Naive thymus-derived CD4-positive, alpha-beta T cell (primary cell): ENCODE measurements around the gene CELF2. TPM values are rescaled to one million over a fixed set of nuclear protein-coding genes. Genes with fewer than 3 reads are reported as not detected.
A peak's percentile ranks its signal among the peaks of the same experiment; 100 is the strongest.

Experiments
- ATAC-seq: fragments of 150-1000 bp; cut with Tn5 transposase; 2 replicates; pipeline ENCODE4 v1.10.0; 2021; ENCODE audit warnings: mild to moderate bottlenecking, moderate library complexity
- CTCF ChIA-PET: fragments of 350-600 bp; sonication (Branson Sonifier 250); formaldehyde crosslinking; loops from one replicate; lab custom pipeline; 2021; ENCODE audit warnings: antibody characterized with exemption; lab: Charles Lee
- POLR2A ChIA-PET: fragments of 350-600 bp; sonication (Branson Sonifier 250); formaldehyde crosslinking; loops from one replicate; lab custom pipeline; 2021; ENCODE audit warnings: antibody characterized with exemption, inconsistent platforms; lab: Charles Lee
- DNase-seq, 9 donors: peaks; one replicate each; pipeline versions ENCODE4 v3.0.0 to v3.0.0-alpha.2; 2020 to 2022; ENCODE audit warnings: mixed read lengths in 1 of 9
- H3K27ac ChIP-seq: one replicate; pipeline ENCODE4 v1.7.0; 2013; ENCODE audit warnings: mild to moderate bottlenecking, low read depth, low read length, moderate library complexity
- H3K27me3 ChIP-seq, 2 donors: one replicate each; pipeline ENCODE4 v1.7.0; 2013; ENCODE audit warnings: low read length in 2 of 2, mild to moderate bottlenecking in 2 of 2, moderate library complexity in 2 of 2; ENCODE audit not compliant: control insufficient read depth in 2 of 2, insufficient read depth in 2 of 2
- H3K36me3 ChIP-seq, 3 experiments: 1 replicate in 2 of 3; 2 replicates in 1 of 3; pipeline ENCODE4 v1.7.0; 2013; ENCODE audit warnings: low read length in 3 of 3, mild to moderate bottlenecking in 3 of 3, moderate library complexity in 1 of 3; ENCODE audit not compliant: insufficient read depth in 3 of 3, control insufficient read depth in 2 of 3
- H3K4me1 ChIP-seq, 2 donors: one replicate each; pipeline ENCODE4 v1.7.0; 2013; ENCODE audit warnings: low read length in 2 of 2, mild to moderate bottlenecking in 2 of 2, moderate library complexity in 1 of 2; ENCODE audit not compliant: control insufficient read depth in 2 of 2, insufficient read depth in 2 of 2
- H3K4me3 ChIP-seq: 2 replicates; pipeline ENCODE4 v1.7.0; 2013; ENCODE audit warnings: mild to moderate bottlenecking, low read length
- H3K9me3 ChIP-seq, 3 experiments: 1 replicate in 2 of 3; 2 replicates in 1 of 3; pipeline ENCODE4 v1.7.0; 2013; ENCODE audit warnings: low read length in 3 of 3; ENCODE audit not compliant: control insufficient read depth in 2 of 3
- H3K27ac Mint-ChIP-seq, 9 donors: one replicate each; pipeline ENCODE4 v1.8.0; 2020 to 2022; ENCODE audit warnings: mixed read lengths in 9 of 9, mild to moderate bottlenecking in 8 of 9, moderate library complexity in 5 of 9, inconsistent platforms in 2 of 9
- H3K27me3 Mint-ChIP-seq, 5 donors: one replicate each; pipeline ENCODE4 v1.8.0; 2021 to 2022; ENCODE audit warnings: mixed read lengths in 5 of 5, mild to moderate bottlenecking in 1 of 5
- H3K36me3 Mint-ChIP-seq, 5 donors: one replicate each; pipeline ENCODE4 v1.8.0; 2020 to 2022; ENCODE audit warnings: mixed read lengths in 5 of 5, mild to moderate bottlenecking in 3 of 5, inconsistent platforms in 1 of 5
- H3K4me1 Mint-ChIP-seq, 7 donors: one replicate each; pipeline ENCODE4 v1.8.0; 2020 to 2022; ENCODE audit warnings: mixed read lengths in 7 of 7, mild to moderate bottlenecking in 3 of 7, inconsistent platforms in 1 of 7
- H3K4me3 Mint-ChIP-seq, 10 donors: one replicate each; pipeline ENCODE4 v1.8.0; 2020 to 2022; ENCODE audit warnings: mild to moderate bottlenecking in 10 of 10, mixed read lengths in 10 of 10, moderate library complexity in 6 of 10, inconsistent platforms in 2 of 10
- H3K9me3 Mint-ChIP-seq, 11 donors: one replicate each; pipeline ENCODE4 v1.8.0; 2020 to 2022; ENCODE audit warnings: mixed read lengths in 11 of 11, mild to moderate bottlenecking in 4 of 11, inconsistent platforms in 1 of 11, moderate library complexity in 1 of 11
- intact Hi-C, 2 donors: fragments of 100-400 bp; cut with micrococcal nuclease; formaldehyde crosslinking; loops; one replicate each; pipeline ENCODE4 v1.15.1; 2023
- polyA plus RNA-seq, 2 donors: library from polyadenylated mRNA; unstranded; fragments of 300-500 nt; fragmentation: Illumina TruSeq; gene quantifications; one replicate each; pipeline ENCODE4 v1.2.3, GENCODE V29; 2021
- total RNA-seq, 6 experiments: library from RNA in 5 of 6; stranded (reverse) in 5 of 6; gene quantifications; 1 replicate in 5 of 6; 2 replicates in 1 of 6; pipeline ENCODE4 v1.2.3 and lab custom pipeline; 2021 to 2026

Gene CELF2
- total and polyA plus RNA-seq, 7 experiments from 2014 or later = 135 to 207 (median 178) TPM

- ChIA-PET CTCF (interaction anchor here (0.5 to 2.5 kb wide), 2 partner anchors 16 to 484 kb away, joined by 3 to 9 read pairs; no protein-coding TSS in a partner anchor), POLR2A (interaction anchor here (0.8 to 2.1 kb wide), 6 partner anchors 10 to 131 kb away, joined by 3 to 6 read pairs (median 4); no protein-coding TSS in a partner anchor)
- Mint-ChIP-seq H3K4me3 (peak overlapping the region in 9 of 10 donors; percentile 9 to 65 (median 45)), H3K36me3 (peaks cover 5 to 26% (median 7%) of the 10 kb centered on the region in 5 donors), H3K27ac (peak overlapping the region in 6 of 9 donors; percentile 68 to 90 (median 86)), H3K27me3 (no peaks in the 10 kb centered on the region), H3K4me1 (peaks cover 34 to 63% (median 41%) of the 10 kb centered on the region in 7 donors), H3K9me3 (no peaks in the 10 kb centered on the region)
- peaks cover 60 to 79% of the 10 kb centered on the region in 2 donors for H3K4me1 ChIP-seq
- no peaks in the 10 kb centered on the region for H3K9me3 ChIP-seq
- intact Hi-C loops = no loop called here
- peak overlapping the region; percentile 45 for H3K27ac ChIP-seq
- no peak overlapping the region for H3K4me3 ChIP-seq
- peaks cover 0 to 31% (median 3%) of the 10 kb centered on the region in 3 experiments for H3K36me3 ChIP-seq
- peak; percentile 52 for ATAC-seq
- no peaks in the 10 kb centered on the region for H3K27me3 ChIP-seq
- DNase-seq = no peak
Measured at GRCh38 chr10:11242443-11243387, 225.0 kb downstream of the CELF2 start.

GRCh38 chr10:11243425-11244222 is 226.0 kb downstream of the CELF2 start:
- Mint-ChIP-seq H3K4me3 (peak overlapping the region in 8 of 10 donors; percentile 19 to 65 (median 44)), H3K9me3 (no peaks in the 10 kb centered on the region), H3K27ac (peak overlapping the region in 5 of 9 donors; percentile 71 to 90 (median 85)), H3K27me3 (no peaks in the 10 kb centered on the region), H3K4me1 (peaks cover 32 to 65% (median 44%) of the 10 kb centered on the region in 7 donors), H3K36me3 (peaks cover 5 to 29% (median 7%) of the 10 kb centered on the region in 5 donors)
- H3K4me3 ChIP-seq = no peak overlapping the region
- intact Hi-C loops = loop anchor here in 1 of 2 donors (2.0 kb wide), 1 partner anchor 17 kb away; no protein-coding TSS in a partner anchor
- H3K9me3 ChIP-seq = no peaks in the 10 kb centered on the region
- ChIA-PET POLR2A (interaction anchor here (0.7 to 2.1 kb wide), 5 partner anchors 11 to 225 kb away, joined by 3 to 6 read pairs (median 4); no protein-coding TSS in a partner anchor), CTCF (interaction anchor here (0.5 to 2.5 kb wide), 2 partner anchors 17 to 483 kb away, joined by 3 to 9 read pairs; no protein-coding TSS in a partner anchor)
- DNase-seq = no peak
- peak overlapping the region; percentile 0 for H3K27ac ChIP-seq
- peaks cover 51 to 73% of the 10 kb centered on the region in 2 donors for H3K4me1 ChIP-seq
- no peaks in the 10 kb centered on the region for H3K27me3 ChIP-seq
- ATAC-seq = no peak
- peaks cover 1 to 37% (median 3%) of the 10 kb centered on the region in 3 experiments for H3K36me3 ChIP-seq

- ATAC-seq (no peak), DNase-seq (no peak)
- ChIA-PET POLR2A (interaction anchor here (0.6 to 1.3 kb wide), 5 partner anchors 17 to 100 kb away, joined by 3 to 5 read pairs (median 3); no protein-coding TSS in a partner anchor), CTCF (no interaction called here)
- H3K27ac ChIP-seq = peak overlapping the region; percentile 2
- H3K36me3 Mint-ChIP-seq = peaks cover 9 to 34% (median 12%) of the 10 kb centered on the region in 5 donors
- no peaks in the 10 kb centered on the region for H3K27me3 Mint-ChIP-seq
- H3K27me3 ChIP-seq = no peaks in the 10 kb centered on the region
- H3K4me3 Mint-ChIP-seq = no peak overlapping the region
- H3K9me3 Mint-ChIP-seq = no peaks in the 10 kb centered on the region
- intact Hi-C loops = loop anchor here in 1 of 2 donors (2.0 kb wide), 1 partner anchor 18 kb away; no protein-coding TSS in a partner anchor
- H3K36me3 ChIP-seq = peaks cover 11 to 48% (median 16%) of the 10 kb centered on the region in 3 experiments
- peaks cover 28 to 66% (median 46%) of the 10 kb centered on the region in 7 donors for H3K4me1 Mint-ChIP-seq
- H3K27ac Mint-ChIP-seq = no peak overlapping the region
- H3K4me3 ChIP-seq = no peak overlapping the region
- H3K9me3 ChIP-seq = no peaks in the 10 kb centered on the region
- peaks cover 37 to 61% of the 10 kb centered on the region in 2 donors for H3K4me1 ChIP-seq
Measured at GRCh38 chr10:11245095-11245479, 227.4 kb downstream of the CELF2 start.

- intact Hi-C loops = loop anchor here in 1 of 2 donors (2.0 kb wide), 1 partner anchor 19 kb away; no protein-coding TSS in a partner anchor
Measured at GRCh38 chr10:11245510-11245909, 227.8 kb downstream of the CELF2 start.

GRCh38 chr10:11245981-11246590 is 228.4 kb downstream of the CELF2 start:
- DNase-seq (peak in 2 of 9 donors; percentile 37 to 47), ATAC-seq (no peak)
- ChIA-PET CTCF (no interaction called here), POLR2A (interaction anchor here (0.6 to 1.2 kb wide), 5 partner anchors 19 to 101 kb away, joined by 3 to 5 read pairs (median 4); no protein-coding TSS in a partner anchor)
- no peaks in the 10 kb centered on the region for H3K27me3 Mint-ChIP-seq
- H3K9me3 Mint-ChIP-seq = no peaks in the 10 kb centered on the region
- no peak overlapping the region for H3K27ac Mint-ChIP-seq
- Histone ChIP-seq H3K4me1 (peaks cover 33 to 53% of the 10 kb centered on the region in 2 donors), H3K27ac (peak overlapping the region; percentile 31), H3K9me3 (no peaks in the 10 kb centered on the region), H3K4me3 (no peak overlapping the region), H3K36me3 (peaks cover 8 to 56% (median 16%) of the 10 kb centered on the region in 3 experiments), H3K27me3 (no peaks in the 10 kb centered on the region)
- intact Hi-C loops = loop anchor here in 1 of 2 donors (2.0 kb wide), 1 partner anchor 19 kb away; no protein-coding TSS in a partner anchor
- no peak overlapping the region for H3K4me3 Mint-ChIP-seq
- peaks cover 9 to 32% (median 17%) of the 10 kb centered on the region in 5 donors for H3K36me3 Mint-ChIP-seq
- peaks cover 28 to 66% (median 40%) of the 10 kb centered on the region in 7 donors for H3K4me1 Mint-ChIP-seq

More at GRCh38 chr10:11245510-11245909, 227.8 kb downstream of the CELF2 start:
- Histone ChIP-seq H3K4me3 (no peak overlapping the region), H3K9me3 (no peaks in the 10 kb centered on the region), H3K27me3 (no peaks in the 10 kb centered on the region), H3K36me3 (peaks cover 11 to 50% (median 16%) of the 10 kb centered on the region in 3 experiments), H3K27ac (peak overlapping the region; percentile 2), H3K4me1 (peaks cover 33 to 58% of the 10 kb centered on the region in 2 donors)
- Mint-ChIP-seq H3K4me3 (no peak overlapping the region), H3K27ac (no peak overlapping the region), H3K4me1 (peaks cover 28 to 66% (median 44%) of the 10 kb centered on the region in 7 donors), H3K27me3 (no peaks in the 10 kb centered on the region), H3K9me3 (no peaks in the 10 kb centered on the region), H3K36me3 (peaks cover 9 to 34% (median 15%) of the 10 kb centered on the region in 5 donors)
- POLR2A ChIA-PET = interaction anchor here (0.6 to 1.3 kb wide), 6 partner anchors 18 to 101 kb away, joined by 3 to 5 read pairs (median 3); no protein-coding TSS in a partner anchor
- no peak for DNase-seq
- no peak for ATAC-seq
- CTCF ChIA-PET = no interaction called here
